SHP77 (cell line): ENCODE results near the gene REC8.
A peak's percentile ranks its signal among the peaks of the same experiment; 100 is the strongest.

ENCODE experiments used
- DNase-seq, 2 experiments: peaks; one replicate each; lab custom pipeline; 2025; lab: John Stamatoyannopoulos, UW

The REC8 gene, protein sequence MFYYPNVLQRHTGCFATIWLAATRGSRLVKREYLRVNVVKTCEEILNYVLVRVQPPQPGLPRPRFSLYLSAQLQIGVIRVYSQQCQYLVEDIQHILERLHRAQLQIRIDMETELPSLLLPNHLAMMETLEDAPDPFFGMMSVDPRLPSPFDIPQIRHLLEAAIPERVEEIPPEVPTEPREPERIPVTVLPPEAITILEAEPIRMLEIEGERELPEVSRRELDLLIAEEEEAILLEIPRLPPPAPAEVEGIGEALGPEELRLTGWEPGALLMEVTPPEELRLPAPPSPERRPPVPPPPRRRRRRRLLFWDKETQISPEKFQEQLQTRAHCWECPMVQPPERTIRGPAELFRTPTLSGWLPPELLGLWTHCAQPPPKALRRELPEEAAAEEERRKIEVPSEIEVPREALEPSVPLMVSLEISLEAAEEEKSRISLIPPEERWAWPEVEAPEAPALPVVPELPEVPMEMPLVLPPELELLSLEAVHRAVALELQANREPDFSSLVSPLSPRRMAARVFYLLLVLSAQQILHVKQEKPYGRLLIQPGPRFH

GRCh38 chr14:24171422-24172260 is at the start of gene REC8:
TSS of gene REC8 (plus strand) at chr14:24172080. CDS start at chr14:24172553, 473 bp downstream.
- DNase-seq, result peak; percentile 88 to 89

DNA sequence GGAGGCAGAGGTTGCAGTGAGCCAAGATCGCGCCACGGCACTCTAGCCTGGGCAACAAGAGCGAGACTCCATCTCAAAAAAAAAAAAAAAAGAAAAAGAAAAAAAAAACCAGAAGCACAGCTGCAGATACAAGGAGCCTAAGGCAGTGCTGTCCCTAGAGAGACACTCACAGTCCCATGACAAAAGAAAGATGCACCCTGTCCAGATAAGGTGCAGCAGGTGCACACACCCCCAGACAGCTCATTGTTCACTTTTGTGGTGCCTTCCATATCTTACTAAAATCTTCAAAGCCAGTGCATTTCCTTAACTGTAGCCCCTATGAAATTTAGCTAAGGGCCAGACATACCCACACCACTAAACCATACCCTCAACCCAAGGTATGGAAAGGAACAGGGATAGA is 49.5 kb upstream of the REC8 start:
- DNase-seq, result no peak

DNA sequence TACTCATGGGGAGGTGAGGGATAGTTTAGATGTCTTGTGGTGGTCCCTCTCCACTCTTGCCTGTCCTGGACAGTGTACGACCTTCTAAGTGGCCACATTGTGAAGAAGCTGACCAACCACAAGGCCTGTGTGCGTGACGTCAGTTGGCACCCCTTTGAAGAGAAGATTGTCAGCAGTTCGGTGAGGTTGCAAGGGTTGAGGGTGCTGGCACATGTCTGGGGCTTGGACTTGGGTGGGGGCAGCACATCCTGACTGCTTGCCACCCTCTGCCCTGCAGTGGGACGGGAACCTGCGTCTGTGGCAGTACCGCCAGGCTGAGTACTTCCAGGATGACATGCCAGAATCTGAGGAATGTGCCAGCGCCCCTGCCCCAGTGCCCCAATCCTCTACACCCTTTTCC is 49.0 kb upstream of the REC8 start:
- no peak for DNase-seq

GRCh38 chr14:24123424-24124417 is 48.2 kb upstream of the REC8 start:
- DNase-seq, result no peak

- DNase-seq, result no peak
Observed at GRCh38 chr14:24126939-24127338, 44.9 kb upstream of the REC8 start.

GRCh38 chr14:24127673-24128072 is 44.2 kb upstream of the REC8 start:
- DNase-seq, result no peak

- DNase-seq, result no peak
Observed at GRCh38 chr14:24129410-24129998, 42.4 kb upstream of the REC8 start.

- no peak for DNase-seq
Observed at GRCh38 chr14:24130380-24130716, 41.5 kb upstream of the REC8 start, which contains the start of gene FITM1. TSS of gene FITM1 (plus strand) at chr14:24130659. CDS start at chr14:24131564, 905 bp downstream.

- peak; percentile 46 to 73 for DNase-seq
Observed at GRCh38 chr14:24130717-24131548, 40.9 kb upstream of the REC8 start.

DNA sequence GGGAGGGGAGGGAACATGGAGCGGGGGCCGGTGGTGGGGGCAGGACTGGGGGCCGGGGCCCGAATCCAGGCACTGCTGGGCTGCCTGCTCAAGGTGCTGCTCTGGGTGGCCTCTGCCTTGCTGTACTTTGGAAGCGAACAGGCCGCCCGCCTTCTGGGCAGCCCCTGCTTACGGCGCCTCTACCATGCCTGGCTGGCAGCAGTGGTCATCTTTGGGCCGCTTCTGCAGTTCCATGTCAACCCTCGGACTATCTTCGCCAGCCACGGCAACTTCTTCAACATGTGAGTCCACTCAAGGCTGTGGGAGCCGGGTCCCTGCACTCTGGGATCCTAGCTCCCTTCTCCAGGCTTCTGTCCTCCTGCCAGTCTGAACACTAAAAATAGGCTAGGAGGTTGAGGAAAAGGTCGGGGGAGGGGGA is 40.3 kb upstream of the REC8 start:
- DNase-seq, result no peak

DNA sequence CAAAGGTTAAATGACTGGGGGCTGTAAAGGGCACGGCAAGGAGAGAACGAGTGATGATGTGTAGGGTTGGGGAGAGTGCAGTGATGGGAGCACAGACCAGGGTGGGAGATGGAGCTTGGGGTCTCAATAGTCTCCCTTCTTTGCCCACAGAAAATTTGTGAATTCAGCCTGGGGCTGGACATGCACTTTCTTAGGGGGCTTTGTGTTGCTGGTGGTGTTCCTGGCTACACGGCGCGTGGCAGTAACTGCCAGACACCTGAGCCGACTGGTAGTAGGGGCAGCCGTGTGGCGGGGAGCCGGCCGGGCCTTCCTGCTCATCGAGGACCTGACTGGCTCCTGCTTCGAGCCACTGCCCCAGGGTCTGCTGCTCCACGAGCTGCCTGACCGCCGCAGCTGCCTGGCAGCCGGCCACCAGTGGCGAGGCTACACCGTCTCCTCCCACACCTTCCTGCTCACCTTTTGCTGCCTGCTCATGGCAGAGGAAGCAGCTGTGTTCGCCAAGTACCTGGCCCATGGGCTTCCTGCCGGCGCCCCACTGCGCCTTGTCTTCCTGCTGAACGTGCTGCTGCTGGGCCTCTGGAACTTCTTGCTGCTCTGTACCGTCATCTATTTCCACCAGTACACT is 39.7 kb upstream of the REC8 start:
- peak; percentile 36 to 52 for DNase-seq

DNA sequence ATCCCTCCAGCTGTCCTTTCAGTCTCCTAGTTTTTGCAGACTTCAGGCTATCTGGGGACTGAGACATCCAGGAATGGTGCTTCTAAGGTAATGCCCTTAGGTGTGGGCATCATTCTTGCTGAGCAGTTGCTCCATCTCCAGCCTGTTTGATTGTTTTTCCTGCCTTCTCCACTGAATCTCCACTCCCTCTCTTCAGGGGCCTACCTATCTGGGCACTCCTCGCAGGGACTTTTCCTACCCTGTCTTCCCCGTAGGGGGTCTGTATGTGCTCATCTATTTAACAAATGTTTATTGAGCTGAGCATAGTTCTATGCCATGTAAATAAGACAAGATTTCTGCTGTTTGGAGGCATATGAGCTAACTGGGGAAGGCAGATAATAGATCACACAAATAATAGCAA is 38.9 kb upstream of the REC8 start:
- no peak for DNase-seq

GRCh38 chr14:24133735-24134134 is 38.1 kb upstream of the REC8 start:
- no peak for DNase-seq

- no peak for DNase-seq
Observed at GRCh38 chr14:24135584-24135833, 36.4 kb upstream of the REC8 start.

- peak; percentile 81 to 95 for DNase-seq
Observed at GRCh38 chr14:24135834-24136683, 35.8 kb upstream of the REC8 start, which contains the start of gene PSME1. TSS of gene PSME1 (plus strand) at chr14:24136194. CDS start at chr14:24136263, 69 bp downstream.

DNA sequence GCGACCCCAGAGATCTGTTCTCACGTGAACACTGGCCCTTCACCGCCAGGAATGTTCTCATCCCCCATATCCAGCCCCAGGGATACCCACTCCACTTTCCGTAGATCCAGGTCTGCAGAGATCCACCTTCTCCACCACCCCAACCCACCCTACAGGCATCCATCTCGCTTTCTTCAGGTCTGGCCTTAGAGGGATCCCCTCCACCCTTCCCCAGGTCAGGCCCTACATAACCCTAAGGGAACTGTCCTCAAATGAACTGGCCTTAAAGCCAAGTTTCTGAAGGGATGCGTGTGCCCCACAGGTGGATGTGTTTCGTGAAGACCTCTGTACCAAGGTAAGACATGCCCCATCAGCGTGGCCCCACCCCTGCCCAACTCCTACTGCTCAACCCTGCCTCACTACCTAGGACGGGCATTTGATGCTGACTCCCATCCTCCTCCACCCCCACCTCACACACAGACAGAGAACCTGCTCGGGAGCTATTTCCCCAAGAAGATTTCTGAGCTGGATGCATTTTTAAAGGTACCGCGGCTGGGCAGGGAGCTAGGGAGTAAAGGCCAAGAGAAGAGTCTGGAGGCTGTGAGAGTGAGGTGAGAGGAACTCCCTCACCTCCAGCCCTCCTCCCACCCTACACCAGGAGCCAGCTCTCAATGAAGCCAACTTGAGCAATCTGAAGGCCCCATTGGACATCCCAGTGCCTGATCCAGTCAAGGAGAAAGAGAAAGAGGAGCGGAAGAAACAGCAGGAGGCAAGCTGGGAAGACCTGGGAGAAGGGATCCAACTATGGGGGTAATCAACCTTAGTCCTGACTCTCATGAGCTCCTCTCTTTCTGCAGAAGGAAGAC is 35.0 kb upstream of the REC8 start:
- DNase-seq, result peak in 1 of 2 experiments; percentile 19

- DNase-seq, result no peak
Observed at GRCh38 chr14:24137529-24138395, 34.1 kb upstream of the REC8 start.
